ENCODE measurements around the gene CA10. TPM values are rescaled to one million over a fixed set of nuclear protein-coding genes. Genes with fewer than 3 reads are reported as not detected.

The CA10 gene
- total RNA-seq, 1 experiment from 2014 or later, result not detected

- no TSS peak for BruUV-seq (replicated peaks)
- CTCF ChIA-PET, result interaction anchor here (0.5 kb wide), 1 partner anchor 17 kb away, joined by 6 read pairs; no protein-coding TSS in a partner anchor
- no peak overlapping the region for H3K4me3 Mint-ChIP-seq (ENCODE audit: low read depth, unreplicated experiment)
- TF ChIP-seq, protein P1, sequence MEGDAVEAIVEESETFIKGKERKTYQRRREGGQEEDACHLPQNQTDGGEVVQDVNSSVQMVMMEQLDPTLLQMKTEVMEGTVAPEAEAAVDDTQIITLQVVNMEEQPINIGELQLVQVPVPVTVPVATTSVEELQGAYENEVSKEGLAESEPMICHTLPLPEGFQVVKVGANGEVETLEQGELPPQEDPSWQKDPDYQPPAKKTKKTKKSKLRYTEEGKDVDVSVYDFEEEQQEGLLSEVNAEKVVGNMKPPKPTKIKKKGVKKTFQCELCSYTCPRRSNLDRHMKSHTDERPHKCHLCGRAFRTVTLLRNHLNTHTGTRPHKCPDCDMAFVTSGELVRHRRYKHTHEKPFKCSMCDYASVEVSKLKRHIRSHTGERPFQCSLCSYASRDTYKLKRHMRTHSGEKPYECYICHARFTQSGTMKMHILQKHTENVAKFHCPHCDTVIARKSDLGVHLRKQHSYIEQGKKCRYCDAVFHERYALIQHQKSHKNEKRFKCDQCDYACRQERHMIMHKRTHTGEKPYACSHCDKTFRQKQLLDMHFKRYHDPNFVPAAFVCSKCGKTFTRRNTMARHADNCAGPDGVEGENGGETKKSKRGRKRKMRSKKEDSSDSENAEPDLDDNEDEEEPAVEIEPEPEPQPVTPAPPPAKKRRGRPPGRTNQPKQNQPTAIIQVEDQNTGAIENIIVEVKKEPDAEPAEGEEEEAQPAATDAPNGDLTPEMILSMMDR (IDR thresholded peaks at IDR 0.05; ENCODE audit: unreplicated experiment), result no peak
- peaks cover 34% of the 10 kb centered on the region for H3K27me3 Mint-ChIP-seq (ENCODE audit: unreplicated experiment)
- H3K36me3 Mint-ChIP-seq (ENCODE audit: insufficient read depth, unreplicated experiment), result no peaks in the 10 kb centered on the region
- DNase-seq, result no peak
- H3K9me3 Mint-ChIP-seq (ENCODE audit: low read depth, unreplicated experiment), result no peaks in the 10 kb centered on the region
- intact Hi-C loops (cut with micrococcal nuclease; ENCODE audit: unreplicated experiment), result no loop called here
- H3K27ac Mint-ChIP-seq (ENCODE audit: unreplicated experiment), result no peak overlapping the region
- H3K4me1 Mint-ChIP-seq (ENCODE audit: low read depth, unreplicated experiment), result peaks cover 15% of the 10 kb centered on the region
Observed at GRCh38 chr17:51751072-51751471, 407.4 kb downstream of the CA10 start.

DNA sequence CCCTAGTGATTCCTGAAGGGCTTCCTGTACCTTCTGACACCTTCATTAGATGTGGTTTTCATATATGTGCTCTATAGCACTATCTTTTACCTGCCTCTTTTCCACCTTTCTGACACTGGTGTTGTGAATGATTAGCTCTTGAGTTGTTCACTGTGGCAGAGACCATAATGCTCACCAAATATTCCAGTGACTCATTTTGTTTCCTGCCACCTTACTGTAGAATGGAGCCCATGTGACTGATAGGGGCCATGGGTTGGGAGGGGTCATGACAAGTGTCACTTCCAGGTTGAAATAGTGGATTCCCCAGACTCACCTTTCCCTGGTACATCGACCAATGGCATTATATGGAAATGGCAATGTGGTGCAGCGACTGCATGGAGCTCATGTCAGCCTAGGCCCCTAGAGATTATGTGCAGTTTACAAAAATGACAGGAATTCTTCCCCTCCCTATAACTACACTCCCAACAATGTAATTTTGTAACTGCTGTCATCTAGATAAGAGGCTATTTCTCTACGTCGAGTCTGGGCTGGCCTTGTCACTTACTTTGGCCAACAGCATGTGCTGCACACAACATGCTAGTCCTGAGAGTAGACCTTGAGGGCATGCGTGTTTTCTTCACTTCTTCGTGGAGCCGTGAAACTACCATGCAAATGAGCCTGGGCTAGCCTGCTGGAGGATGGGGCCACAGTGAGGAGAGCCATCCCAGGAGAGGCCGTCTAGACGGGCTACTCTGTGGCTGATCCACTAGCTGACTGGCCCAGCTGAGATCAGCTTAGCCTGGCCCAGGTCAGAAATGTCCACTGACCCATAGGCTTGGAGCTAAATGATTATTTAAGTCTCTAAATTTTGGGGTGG, 409.5 kb downstream of the CA10 start:
- CTCF ChIA-PET, result interaction anchor here (1.5 to 1.6 kb wide), 2 partner anchors 12 to 15 kb away, joined by 4 to 5 read pairs; no protein-coding TSS in a partner anchor
- DNase-seq, result peak; percentile 17
- peaks cover 19% of the 10 kb centered on the region for H3K4me1 Mint-ChIP-seq (ENCODE audit: low read depth, unreplicated experiment)
- H3K4me3 Mint-ChIP-seq (ENCODE audit: low read depth, unreplicated experiment), result no peak overlapping the region
- H3K9me3 Mint-ChIP-seq (ENCODE audit: low read depth, unreplicated experiment), result no peaks in the 10 kb centered on the region
- no peak overlapping the region for H3K27ac Mint-ChIP-seq (ENCODE audit: unreplicated experiment)
- TF ChIP-seq, protein P1 (IDR thresholded peaks at IDR 0.05; ENCODE audit: unreplicated experiment), result no peak
- intact Hi-C loops (cut with micrococcal nuclease; ENCODE audit: unreplicated experiment), result no loop called here
- H3K27me3 Mint-ChIP-seq (ENCODE audit: unreplicated experiment), result peaks cover 28% of the 10 kb centered on the region
- H3K36me3 Mint-ChIP-seq (ENCODE audit: insufficient read depth, unreplicated experiment), result no peaks in the 10 kb centered on the region
- no TSS peak for BruUV-seq (replicated peaks)

GRCh38 chr17:51746421-51746820, 412.1 kb downstream of the CA10 start:
- Mint-ChIP-seq H3K9me3 (ENCODE audit: low read depth, unreplicated experiment) (no peaks in the 10 kb centered on the region), H3K27me3 (ENCODE audit: unreplicated experiment) (peaks cover 25% of the 10 kb centered on the region), H3K27ac (ENCODE audit: unreplicated experiment) (no peak overlapping the region)

DNA sequence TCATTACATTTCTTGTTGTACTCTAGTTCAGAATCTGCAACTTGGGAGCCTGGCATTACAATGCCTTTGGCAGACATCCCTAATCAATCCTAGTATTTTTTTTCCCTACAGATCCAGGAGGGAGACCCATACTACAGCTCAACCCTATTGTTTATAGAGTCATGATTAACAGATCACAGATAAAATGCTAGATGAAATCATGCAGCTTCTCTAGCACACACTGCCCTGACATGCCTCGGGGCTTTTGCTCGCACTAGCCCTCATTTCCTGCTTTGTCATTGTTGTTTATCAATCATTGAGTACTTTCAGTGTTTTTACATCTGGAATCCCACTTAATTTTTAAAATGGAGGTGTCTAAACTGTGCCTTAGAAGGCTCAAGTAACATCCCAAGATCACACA, 412.5 kb downstream of the CA10 start:
- TF ChIP-seq, protein P1 (IDR thresholded peaks at IDR 0.05; ENCODE audit: unreplicated experiment), result no peak
- H3K4me3 Mint-ChIP-seq (ENCODE audit: low read depth, unreplicated experiment), result no peak overlapping the region
- intact Hi-C loops (cut with micrococcal nuclease; ENCODE audit: unreplicated experiment), result no loop called here
- DNase-seq, result no peak
- no TSS peak for BruUV-seq (replicated peaks)
- H3K9me3 Mint-ChIP-seq (ENCODE audit: low read depth, unreplicated experiment), result no peaks in the 10 kb centered on the region
- peaks cover 25% of the 10 kb centered on the region for H3K27me3 Mint-ChIP-seq (ENCODE audit: unreplicated experiment)
- H3K27ac Mint-ChIP-seq (ENCODE audit: unreplicated experiment), result no peak overlapping the region
- no peaks in the 10 kb centered on the region for H3K36me3 Mint-ChIP-seq (ENCODE audit: insufficient read depth, unreplicated experiment)
- CTCF ChIA-PET, result interaction anchor here (0.9 kb wide), 1 partner anchor 10 kb away, joined by 4 read pairs; no protein-coding TSS in a partner anchor
- H3K4me1 Mint-ChIP-seq (ENCODE audit: low read depth, unreplicated experiment), result peaks cover 19% of the 10 kb centered on the region

More at GRCh38 chr17:51746421-51746820, 412.1 kb downstream of the CA10 start:
- intact Hi-C loops (cut with micrococcal nuclease; ENCODE audit: unreplicated experiment), result no loop called here
- TF ChIP-seq, protein P1 (IDR thresholded peaks at IDR 0.05; ENCODE audit: unreplicated experiment), result no peak
- peaks cover 19% of the 10 kb centered on the region for H3K4me1 Mint-ChIP-seq (ENCODE audit: low read depth, unreplicated experiment)
- H3K4me3 Mint-ChIP-seq (ENCODE audit: low read depth, unreplicated experiment), result no peak overlapping the region
- no TSS peak for BruUV-seq (replicated peaks)
- DNase-seq, result no peak
- CTCF ChIA-PET, result interaction anchor here (0.9 to 1.0 kb wide), 2 partner anchors 10 to 18 kb away, joined by 3 to 4 read pairs; no protein-coding TSS in a partner anchor
- no peaks in the 10 kb centered on the region for H3K36me3 Mint-ChIP-seq (ENCODE audit: insufficient read depth, unreplicated experiment)

Measured in Calu3 (cell line).